HL-60 (cell line): Measurements from ENCODE around the gene RBMS3.

ENCODE experiments used
- DNase-seq, 2 experiments: peaks; one replicate each; pipeline ENCODE4 v3.0.0-alpha.2; 2010 to 2020; ENCODE audit warnings: low read depth in 1 of 2, low spot score in 1 of 2
- H3K27ac ChIP-seq: fragments of 250-450 bp; sonication (Bioruptor Pico); replicated peaks from 2 replicates; pipeline ENCODE4 v1.5.1; 2020; ENCODE audit warnings: mild to moderate bottlenecking, moderate library complexity
- H3K27me3 ChIP-seq: fragments of 250-450 bp; sonication (Bioruptor Pico); 2 replicates; pipeline ENCODE4 v1.5.1; 2021; ENCODE audit warnings: mild to moderate bottlenecking, moderate library complexity; ENCODE audit not compliant: insufficient read depth, poor library complexity, severe bottlenecking
- H3K4me3 ChIP-seq: replicated peaks from 2 replicates; pipeline ENCODE4 v1.5.1; 2011; ENCODE audit warnings: mild to moderate bottlenecking, control low read depth, low read length; ENCODE audit not compliant: insufficient read depth
- GABPA ChIP-seq: IDR thresholded peaks from 2 replicates; pipeline ENCODE4 v1.6.1; 2012; ENCODE audit warnings: low read depth
- POLR2AphosphoS5 ChIP-seq: IDR thresholded peaks from 2 replicates; pipeline ENCODE4 v1.6.1; 2012; ENCODE audit warnings: low read depth
- SPI1 ChIP-seq: IDR thresholded peaks from 2 replicates; pipeline ENCODE4 v1.6.1; 2012; ENCODE audit warnings: low read depth, mild to moderate bottlenecking, borderline replicate concordance
- TF ChIP-seq, protein P1 (sequence below): IDR thresholded peaks from 2 replicates; pipeline ENCODE4 v1.6.1; 2012; ENCODE audit warnings: low read depth; ENCODE audit not compliant: insufficient replicate concordance
- TF ChIP-seq, protein P2 (sequence below): IDR thresholded peaks from one replicate; pipeline ENCODE4 v1.5.1; 2011; ENCODE audit warnings: low read length, control low read depth, inconsistent platforms; ENCODE audit not compliant: insufficient read depth

The RBMS3 gene

DNA sequence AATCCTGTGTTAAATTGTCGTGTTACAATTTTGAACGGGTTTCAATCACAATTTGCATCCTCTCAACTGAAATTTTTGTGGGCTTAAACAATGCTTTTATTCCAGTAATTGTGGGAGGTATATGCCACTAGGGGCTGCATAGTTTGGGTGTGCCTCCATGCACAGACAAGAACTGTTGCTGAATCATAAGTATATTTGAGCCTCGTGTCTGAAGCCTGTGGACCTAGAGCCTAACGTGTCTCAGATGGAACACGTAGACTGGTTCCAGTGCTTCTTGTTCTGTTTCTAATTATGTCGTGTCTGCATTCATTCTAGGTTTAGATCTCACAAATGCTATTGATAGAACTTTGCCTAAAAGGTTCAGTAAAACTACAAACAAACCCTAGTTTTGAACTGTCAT, 363.4 kb downstream of the RBMS3 start:
- no peak overlapping the region for H3K4me3 ChIP-seq
- no peak overlapping the region for H3K27ac ChIP-seq
- H3K27me3 ChIP-seq = no peaks in the 10 kb centered on the region
- TF ChIP-seq, protein P1, sequence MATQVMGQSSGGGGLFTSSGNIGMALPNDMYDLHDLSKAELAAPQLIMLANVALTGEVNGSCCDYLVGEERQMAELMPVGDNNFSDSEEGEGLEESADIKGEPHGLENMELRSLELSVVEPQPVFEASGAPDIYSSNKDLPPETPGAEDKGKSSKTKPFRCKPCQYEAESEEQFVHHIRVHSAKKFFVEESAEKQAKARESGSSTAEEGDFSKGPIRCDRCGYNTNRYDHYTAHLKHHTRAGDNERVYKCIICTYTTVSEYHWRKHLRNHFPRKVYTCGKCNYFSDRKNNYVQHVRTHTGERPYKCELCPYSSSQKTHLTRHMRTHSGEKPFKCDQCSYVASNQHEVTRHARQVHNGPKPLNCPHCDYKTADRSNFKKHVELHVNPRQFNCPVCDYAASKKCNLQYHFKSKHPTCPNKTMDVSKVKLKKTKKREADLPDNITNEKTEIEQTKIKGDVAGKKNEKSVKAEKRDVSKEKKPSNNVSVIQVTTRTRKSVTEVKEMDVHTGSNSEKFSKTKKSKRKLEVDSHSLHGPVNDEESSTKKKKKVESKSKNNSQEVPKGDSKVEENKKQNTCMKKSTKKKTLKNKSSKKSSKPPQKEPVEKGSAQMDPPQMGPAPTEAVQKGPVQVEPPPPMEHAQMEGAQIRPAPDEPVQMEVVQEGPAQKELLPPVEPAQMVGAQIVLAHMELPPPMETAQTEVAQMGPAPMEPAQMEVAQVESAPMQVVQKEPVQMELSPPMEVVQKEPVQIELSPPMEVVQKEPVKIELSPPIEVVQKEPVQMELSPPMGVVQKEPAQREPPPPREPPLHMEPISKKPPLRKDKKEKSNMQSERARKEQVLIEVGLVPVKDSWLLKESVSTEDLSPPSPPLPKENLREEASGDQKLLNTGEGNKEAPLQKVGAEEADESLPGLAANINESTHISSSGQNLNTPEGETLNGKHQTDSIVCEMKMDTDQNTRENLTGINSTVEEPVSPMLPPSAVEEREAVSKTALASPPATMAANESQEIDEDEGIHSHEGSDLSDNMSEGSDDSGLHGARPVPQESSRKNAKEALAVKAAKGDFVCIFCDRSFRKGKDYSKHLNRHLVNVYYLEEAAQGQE = no peak
- TF ChIP-seq, protein P2, sequence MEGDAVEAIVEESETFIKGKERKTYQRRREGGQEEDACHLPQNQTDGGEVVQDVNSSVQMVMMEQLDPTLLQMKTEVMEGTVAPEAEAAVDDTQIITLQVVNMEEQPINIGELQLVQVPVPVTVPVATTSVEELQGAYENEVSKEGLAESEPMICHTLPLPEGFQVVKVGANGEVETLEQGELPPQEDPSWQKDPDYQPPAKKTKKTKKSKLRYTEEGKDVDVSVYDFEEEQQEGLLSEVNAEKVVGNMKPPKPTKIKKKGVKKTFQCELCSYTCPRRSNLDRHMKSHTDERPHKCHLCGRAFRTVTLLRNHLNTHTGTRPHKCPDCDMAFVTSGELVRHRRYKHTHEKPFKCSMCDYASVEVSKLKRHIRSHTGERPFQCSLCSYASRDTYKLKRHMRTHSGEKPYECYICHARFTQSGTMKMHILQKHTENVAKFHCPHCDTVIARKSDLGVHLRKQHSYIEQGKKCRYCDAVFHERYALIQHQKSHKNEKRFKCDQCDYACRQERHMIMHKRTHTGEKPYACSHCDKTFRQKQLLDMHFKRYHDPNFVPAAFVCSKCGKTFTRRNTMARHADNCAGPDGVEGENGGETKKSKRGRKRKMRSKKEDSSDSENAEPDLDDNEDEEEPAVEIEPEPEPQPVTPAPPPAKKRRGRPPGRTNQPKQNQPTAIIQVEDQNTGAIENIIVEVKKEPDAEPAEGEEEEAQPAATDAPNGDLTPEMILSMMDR = no peak
- no peak for TF ChIP-seq POLR2AphosphoS5
- TF ChIP-seq SPI1 = no peak
- TF ChIP-seq GABPA = no peak
- no peak for DNase-seq

DNA sequence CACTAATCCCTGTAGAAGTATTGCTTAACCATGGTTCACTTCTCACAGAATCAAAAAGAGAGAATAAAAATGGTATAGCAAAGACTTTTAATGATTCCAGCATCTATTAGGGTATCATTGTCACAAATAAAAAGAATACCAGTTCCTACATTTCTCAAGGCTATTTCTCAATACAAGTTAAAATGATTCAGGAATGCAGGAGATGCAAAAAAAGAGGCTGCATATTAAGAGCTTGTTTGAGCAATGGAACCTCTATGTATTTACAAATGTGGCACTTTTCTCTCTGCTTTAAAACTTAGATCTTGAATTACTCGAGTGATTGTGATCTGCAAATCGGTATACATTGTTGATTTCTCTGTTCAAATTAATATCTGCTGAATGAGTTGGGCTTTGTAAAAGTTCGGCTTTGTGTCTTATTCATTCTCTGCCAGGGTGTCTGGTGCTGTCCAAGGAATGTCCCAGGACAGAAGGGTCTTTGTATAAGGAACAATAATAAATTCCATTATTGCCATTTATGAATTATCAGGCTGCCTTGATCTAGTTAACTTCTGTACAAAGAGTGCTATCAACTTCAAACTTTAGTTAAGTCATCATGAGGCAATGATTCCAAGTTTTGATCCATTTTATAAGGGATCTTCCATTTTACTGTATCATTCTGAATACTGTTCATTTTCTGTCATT, 364.2 kb downstream of the RBMS3 start:
- TF ChIP-seq, protein P2 = no peak
- TF ChIP-seq SPI1 (no peak), GABPA (no peak), POLR2AphosphoS5 (no peak)
- TF ChIP-seq, protein P1 = no peak
- Histone ChIP-seq H3K4me3 (no peak overlapping the region), H3K27me3 (no peaks in the 10 kb centered on the region), H3K27ac (no peak overlapping the region)
- DNase-seq = no peak

- no peak overlapping the region for H3K27ac ChIP-seq
- DNase-seq = no peak
- no peaks in the 10 kb centered on the region for H3K27me3 ChIP-seq
- no peak for TF ChIP-seq SPI1
- TF ChIP-seq, protein P2 = no peak
- TF ChIP-seq POLR2AphosphoS5 = no peak
- TF ChIP-seq, protein P1 = no peak
- no peak overlapping the region for H3K4me3 ChIP-seq
These were observed 365.2 kb downstream of the RBMS3 start for GRCh38 chr3:29646043-29646442.
